Umbilical cord (tissue), 2 donors: ENCODE results near the gene NUCB2. TPM values are rescaled to one million over a fixed set of nuclear protein-coding genes. Genes with fewer than 3 reads are reported as not detected.
"Not testable (repeated sequence)": the region's sequence is repeated elsewhere in the genome, so short reads cannot be mapped to it uniquely, and the experiment has no call there.

Source experiments
- DNase-seq: peaks from one replicate; pipeline ENCODE4 v3.0.0-alpha.2; 2015; ENCODE audit warnings: low spot score
- total RNA-seq: library from RNA; depleted of rRNA; stranded (reverse); fragments of >200 nt; gene quantifications from one replicate; pipeline ENCODE4 v1.2.3, GENCODE V29; 2014; ENCODE audit warnings: low replicate concordance; ENCODE audit not compliant: insufficient read depth

The NUCB2 gene
- 122 TPM for total RNA-seq

DNA sequence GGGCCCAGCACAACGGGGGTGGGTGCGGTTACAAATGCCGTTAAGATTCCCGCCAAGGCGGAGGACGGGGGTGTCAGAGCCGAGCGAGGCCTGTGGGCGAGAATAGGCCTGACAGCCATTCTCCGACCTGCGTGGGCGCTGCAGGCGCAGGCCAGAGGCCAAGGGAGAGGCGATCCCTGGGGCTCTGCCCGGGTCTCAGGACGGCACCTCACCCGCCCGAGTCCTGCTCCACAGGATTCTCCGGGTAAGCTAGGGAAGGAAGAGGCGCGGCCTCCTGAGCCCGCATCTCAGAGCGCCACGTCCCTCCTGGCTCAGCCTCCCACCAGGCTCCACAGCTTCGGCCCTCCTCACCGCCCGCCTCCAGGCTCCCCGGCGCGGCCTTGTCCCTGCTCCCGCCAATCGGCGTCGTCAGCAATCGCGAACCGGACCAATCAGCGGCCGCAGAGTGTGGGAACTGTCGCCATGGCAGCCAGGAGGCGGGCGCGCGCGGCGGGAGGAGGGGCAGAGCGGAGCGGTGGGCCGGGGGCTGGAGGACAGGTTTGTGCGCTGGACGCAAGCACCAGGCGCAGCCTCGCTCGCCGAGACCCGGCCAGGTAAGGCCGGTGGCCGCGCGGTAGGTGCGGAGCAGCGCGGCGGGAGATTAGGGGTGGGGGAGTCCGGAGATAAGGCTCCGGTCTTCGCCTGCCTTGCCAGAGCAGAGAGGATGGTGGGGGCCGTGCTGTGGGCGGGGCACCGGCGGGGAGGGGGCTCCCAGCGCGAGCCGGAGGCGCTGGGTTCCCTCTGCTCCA lies at the start of gene NUCB2:
TSS of gene NUCB2 (plus strand) at position 504 of the 788 bp plus-strand sequence. CDS start 18,585 bp downstream, outside the sequence.
- DNase-seq, result peak; percentile 99

GRCh38 chr11:17228186-17228925 lies 48.2 kb upstream of the NUCB2 start:
- not testable (repeated sequence) for DNase-seq

GRCh38 chr11:17229481-17230152 lies 46.9 kb upstream of the NUCB2 start:
- no peak for DNase-seq

DNA sequence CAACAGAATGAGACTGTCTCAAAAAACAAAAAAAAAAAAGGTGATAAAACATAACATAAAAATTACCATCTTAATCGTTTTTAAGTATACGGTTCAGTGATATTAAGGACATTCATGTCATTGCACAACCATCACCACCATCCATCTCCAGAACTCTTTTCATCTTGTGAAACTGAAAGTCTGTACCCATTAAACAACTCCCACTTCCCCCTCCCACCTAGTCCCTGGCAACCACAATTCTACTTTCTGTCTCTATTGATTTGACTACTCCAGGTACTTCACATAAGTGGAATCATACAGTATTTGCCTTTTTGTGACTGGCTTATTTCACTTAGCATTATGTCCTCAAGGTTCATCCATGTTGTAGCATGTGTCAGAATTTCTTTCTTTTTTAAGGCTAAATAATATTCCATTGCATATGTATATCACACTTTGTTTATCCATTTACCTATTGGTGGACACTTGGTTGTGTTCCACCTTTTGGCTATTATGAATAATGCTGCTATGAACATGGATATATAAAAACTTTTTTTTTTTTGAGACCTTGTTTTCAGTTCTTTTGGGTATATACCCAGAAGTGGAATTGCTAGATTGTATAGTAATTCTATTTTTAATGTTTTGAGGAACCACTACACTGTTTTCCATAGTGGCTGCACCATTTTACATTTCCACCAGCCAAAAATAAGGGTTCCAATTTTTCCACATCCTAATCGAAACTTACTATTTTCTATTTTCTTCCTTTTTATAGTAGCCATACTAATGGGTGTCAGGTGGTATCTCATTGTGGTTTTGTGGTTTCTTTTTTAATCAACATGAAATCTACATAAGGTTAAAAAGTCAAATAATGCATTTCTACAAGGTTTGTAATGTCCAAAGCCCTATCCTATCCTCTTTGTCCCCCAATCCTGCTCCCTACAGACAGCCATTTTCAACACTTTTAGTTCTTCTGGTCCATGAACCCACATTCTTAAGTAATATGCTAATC lies 45.4 kb upstream of the NUCB2 start:
- no peak for DNase-seq

- peak; percentile 58 for DNase-seq
Observed at GRCh38 chr11:17233101-17233500, 43.4 kb upstream of the NUCB2 start.

- peak; percentile 14 for DNase-seq
Observed at GRCh38 chr11:17238377-17238776, 38.2 kb upstream of the NUCB2 start.

DNA sequence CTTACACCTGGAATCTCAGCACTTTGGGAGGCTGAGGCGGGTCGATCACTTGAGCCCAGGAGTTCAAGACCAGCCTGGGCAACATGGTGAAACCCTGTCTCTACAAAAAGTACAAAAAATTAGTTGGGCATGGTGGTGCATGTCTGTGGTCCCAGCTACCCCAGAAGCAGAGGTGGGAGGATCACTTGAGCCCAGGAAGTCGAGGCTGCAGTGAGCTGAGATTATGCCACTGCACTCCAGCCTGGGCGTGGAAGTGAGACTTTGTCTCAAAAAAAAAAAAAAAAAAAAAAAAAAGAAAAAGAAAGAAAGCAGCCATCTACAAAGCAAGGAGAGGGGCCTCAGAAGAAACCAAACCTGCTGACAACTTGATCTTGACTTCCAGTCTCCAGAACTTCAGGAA lies 36.6 kb upstream of the NUCB2 start:
- not testable (repeated sequence) for DNase-seq

GRCh38 chr11:17240780-17241179 lies 35.8 kb upstream of the NUCB2 start:
- DNase-seq, result no peak

GRCh38 chr11:17242954-17243353 lies 33.6 kb upstream of the NUCB2 start:
- not testable (repeated sequence) for DNase-seq

DNA sequence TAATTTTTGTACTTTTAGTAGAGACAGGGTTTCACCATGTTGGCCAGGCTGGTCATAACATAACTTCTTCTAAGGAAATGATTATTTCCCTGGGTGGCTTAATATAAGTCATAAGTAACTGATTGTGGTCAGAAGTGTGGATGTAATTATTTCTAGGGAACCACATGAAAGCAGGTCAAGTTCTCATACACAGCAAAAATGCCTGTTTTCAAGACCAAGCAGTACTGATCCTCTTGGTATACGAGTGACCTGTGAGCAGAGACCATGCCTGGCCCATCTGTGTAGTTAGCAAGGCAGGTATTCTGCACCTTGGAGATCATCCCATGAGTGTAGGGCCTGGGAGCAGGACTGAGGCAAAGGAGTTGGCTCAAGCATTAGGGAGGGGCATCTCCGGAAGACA lies 32.5 kb upstream of the NUCB2 start:
- DNase-seq, result no peak

DNA sequence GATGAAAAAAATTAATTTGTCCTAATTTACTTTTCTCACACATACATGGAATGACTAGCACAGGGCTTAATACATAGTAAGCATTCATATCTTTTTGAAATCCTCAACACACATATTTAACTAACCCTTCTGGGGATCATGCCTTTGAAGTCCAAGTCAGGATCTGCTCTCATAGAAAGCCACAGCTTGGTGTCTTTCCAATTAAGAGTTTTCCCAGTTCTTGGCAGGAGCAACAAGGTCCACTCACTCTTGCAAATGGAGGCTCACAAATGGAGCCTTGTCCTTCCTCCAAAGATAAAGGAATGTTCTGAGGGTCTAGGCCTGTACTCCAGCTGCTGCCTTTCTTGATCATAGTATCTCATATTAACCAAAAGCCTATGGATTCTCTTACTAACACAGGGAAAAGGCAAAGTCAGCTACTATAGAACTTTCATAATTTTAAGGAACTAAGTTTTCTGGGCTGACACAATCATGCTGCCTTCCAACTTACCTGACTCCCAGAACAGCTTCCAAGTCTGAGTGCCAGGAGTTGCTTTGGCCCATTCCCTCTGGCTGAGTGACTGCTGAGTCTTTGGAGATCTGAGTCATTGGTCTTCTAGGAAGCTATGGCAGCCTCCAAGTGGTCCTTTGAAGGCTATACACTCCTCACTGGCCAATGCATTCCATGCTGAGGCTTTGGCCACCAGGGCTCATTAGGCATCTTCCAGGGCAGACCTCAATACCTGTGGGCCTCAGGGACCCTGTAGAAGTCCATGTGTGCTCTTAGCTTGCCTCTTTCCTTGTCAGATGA lies 25.8 kb upstream of the NUCB2 start:
- DNase-seq, result no peak

GRCh38 chr11:17252704-17253103 lies 23.8 kb upstream of the NUCB2 start:
- no peak for DNase-seq

DNA sequence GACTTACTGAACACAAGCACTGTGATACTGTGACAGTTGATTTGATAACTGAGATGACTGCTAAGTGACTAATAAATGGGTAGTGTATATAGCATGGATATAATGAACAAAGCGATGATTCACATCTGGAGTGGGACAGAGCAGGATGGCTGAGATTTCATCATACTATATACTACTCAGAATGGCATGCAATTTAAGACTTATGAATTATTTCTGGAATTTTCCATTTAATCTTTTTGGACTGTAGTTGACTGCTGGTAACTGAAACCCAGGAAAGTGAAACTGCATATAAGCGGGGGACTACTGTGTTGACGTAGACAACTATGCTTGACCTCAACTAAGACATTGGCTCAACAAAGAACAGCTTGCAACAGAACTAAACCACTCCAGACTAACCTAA lies 20.0 kb upstream of the NUCB2 start:
- peak; percentile 89 for DNase-seq

DNA sequence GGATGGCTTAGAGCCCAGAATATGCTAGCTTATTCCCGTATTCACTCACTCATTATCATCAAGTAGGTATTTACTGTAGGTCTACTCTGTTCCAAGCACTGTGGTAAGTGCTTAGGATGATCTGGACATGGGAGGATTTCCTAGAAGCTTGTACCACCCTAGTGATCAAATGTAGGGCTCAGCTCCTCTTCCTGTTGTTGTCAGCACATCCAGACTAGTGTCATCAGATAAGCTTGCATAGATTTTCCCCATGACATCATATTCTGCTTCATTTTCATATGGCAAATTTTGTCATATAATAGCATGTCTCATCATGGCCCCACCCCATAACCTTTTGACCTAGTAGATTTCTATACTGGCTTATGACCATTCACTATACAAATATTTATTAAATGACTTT lies 19.3 kb upstream of the NUCB2 start:
- peak; percentile 54 for DNase-seq

- DNase-seq, result no peak
Observed at GRCh38 chr11:17258670-17259069, 17.9 kb upstream of the NUCB2 start.

DNA sequence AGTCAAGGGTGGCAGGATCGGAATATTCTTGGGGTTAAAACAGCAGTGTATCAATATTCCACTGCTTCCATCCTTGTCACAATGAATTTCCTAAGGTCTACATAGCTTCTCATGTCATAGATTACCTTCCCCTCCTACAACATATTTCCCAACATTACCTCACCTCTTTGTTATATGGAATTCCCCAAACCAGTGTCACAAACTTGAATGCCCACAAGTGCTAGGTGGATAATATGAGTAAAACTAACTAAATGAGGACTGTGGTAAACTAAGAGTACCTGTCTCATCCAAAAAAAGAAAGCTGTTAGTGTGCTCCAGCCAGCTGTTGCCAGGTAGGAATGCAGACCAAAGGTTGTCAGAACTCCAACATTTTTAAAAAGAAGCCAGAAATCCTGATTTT lies 17.0 kb upstream of the NUCB2 start:
- no peak for DNase-seq

DNA sequence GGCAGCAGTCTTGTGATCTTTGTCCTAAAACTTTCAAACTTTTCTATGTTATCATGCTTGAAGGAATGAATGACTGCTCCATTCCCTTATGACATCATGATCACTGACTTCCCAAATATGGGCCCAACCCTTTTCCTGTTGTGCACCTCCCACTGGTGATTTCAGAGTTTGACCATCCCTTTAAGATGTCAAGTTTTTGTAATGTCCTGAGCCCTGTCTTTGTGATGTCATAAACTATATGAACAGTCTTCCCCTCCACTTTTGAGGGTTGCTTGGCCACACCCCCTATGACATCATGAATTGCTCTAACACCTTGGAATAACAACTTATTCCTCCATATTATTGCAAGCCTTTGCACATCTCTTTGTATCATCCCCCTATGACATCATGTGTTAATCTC lies 16.5 kb upstream of the NUCB2 start:
- DNase-seq, result no peak

DNA sequence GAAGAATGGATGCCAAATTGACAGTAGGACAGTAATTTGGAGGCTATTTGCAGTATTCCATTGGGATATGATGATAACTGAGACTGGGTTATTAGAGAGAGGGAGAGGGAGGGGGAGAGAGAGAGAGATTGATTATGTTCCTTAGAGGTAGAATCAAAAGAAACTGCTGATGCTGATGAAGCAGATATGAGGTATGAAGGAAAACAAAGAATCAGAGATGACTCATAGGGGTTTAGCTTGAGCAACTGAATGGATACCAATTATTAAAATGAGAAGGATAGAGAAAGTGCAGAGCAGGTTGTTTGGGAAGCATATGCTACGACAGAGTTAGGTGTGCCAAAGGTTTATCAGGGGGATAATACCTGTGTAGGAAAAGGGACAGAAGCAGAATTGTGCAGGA lies 12.8 kb upstream of the NUCB2 start:
- no peak for DNase-seq

DNA sequence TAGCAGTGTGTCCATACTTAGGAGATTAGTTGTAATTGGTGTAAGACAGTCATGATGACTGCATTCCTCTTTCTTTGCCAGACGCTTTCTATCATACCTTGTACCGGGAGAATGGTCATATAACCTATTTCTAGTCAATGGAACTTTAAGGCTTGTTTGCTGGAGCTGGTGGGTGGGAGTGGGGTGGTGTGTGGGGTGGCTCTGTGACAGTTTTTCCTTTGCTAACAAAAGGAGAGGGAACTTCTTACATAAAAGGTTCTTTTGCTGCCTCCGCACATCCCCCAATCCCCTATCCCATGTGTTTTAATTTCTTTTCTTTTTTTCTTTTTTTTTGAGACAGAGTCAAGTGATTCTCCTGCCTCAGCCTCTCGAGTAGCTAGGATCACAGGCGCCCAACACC lies 9.8 kb upstream of the NUCB2 start:
- no peak for DNase-seq

DNA sequence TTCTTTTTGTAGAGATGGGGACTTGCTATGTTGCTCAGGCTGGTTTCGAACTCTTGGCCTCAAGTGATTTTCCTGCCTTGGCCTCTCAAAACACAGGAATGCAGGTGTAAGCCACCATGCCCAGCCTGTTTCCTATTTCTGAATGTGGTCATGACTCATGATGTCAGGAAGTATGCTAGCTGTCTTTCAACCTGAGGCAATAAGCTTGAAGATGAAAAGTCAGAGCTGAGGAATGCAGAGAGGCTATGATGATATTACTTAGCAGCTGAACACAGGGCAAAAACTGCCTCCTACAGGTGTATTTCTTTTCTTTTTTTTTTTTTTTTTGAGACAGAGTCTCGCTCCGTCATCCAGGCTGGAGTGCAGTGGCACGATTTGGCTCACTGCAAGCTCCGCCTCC lies 9.0 kb upstream of the NUCB2 start:
- no peak for DNase-seq
